ENCODE measurements around the gene TMEM181. TPM values are rescaled to one million over a fixed set of nuclear protein-coding genes. Genes with fewer than 3 reads are reported as not detected.

The TMEM181 gene
- total and polyA plus RNA-seq, 2 of the 13 experiments (the other 11 are each of a cell fraction or from before 2014, with no cell fraction given) = 59.1 to 108 TPM

- TF ChIP-seq ZFP37 (CRISPR knock-in tag; IDR thresholded peaks at IDR 0.05; ENCODE audit: borderline replicate concordance) = 0 out of 2 replicates have a peak, but pooled peaks have one; percentile 57
- peak; percentile 65; the same call in 1 of the 2 replicates for TF ChIP-seq ZNF746 (CRISPR knock-in tag; IDR thresholded peaks at IDR 0.05)
- 0 out of 2 replicates have a peak, but pooled peaks have one; percentile 36 for TF ChIP-seq PAXIP1 (CRISPR knock-in tag; conservative IDR thresholded peaks at IDR 0.05)
- TF ChIP-seq SMC3 (IDR thresholded peaks at IDR 0.05; ENCODE audit: low read length) = no peak
- TF ChIP-seq ONECUT2 (CRISPR knock-in tag; IDR thresholded peaks at IDR 0.05) = no peak
- peak; percentile 91 for TF ChIP-seq CREB1 (IDR thresholded peaks at IDR 0.05)
- TF ChIP-seq CREB1 (CRISPR knock-in tag; IDR thresholded peaks at IDR 0.05) = peak; percentile 72; the same call in 1 of the 2 replicates
- peak; percentile 51 to 57; a peak in 2 of 4 replicates for TF ChIP-seq MAFK (conservative IDR thresholded peaks at IDR 0.05 in 1 of 2, IDR thresholded peaks at IDR 0.05 in 1 of 2; ENCODE audit: low read length in 2 of 2)
- peak; percentile 76; the same call in 1 of the 2 replicates for TF ChIP-seq HMGXB3 (CRISPR knock-in tag; IDR thresholded peaks at IDR 0.05; ENCODE audit: borderline replicate concordance)
- TF ChIP-seq MEF2D (CRISPR knock-in tag; IDR thresholded peaks at IDR 0.05) = 0 out of 2 replicates have a peak, but pooled peaks have one; percentile 16
- no peak; the same call in 1 of the 2 replicates for TF ChIP-seq ZNF605 (CRISPR knock-in tag; IDR thresholded peaks at IDR 0.05)
- peak; percentile 44; the same call in 1 of the 2 replicates for TF ChIP-seq MED13 (CRISPR knock-in tag; IDR thresholded peaks at IDR 0.05)
- TF ChIP-seq RNF219 (CRISPR knock-in tag; IDR thresholded peaks at IDR 0.05) = no peak
- TF ChIP-seq ZNF616 (CRISPR knock-in tag; IDR thresholded peaks at IDR 0.05; ENCODE audit: low read depth) = peak; percentile 93
- TF ChIP-seq ZNF660 (CRISPR knock-in tag; IDR thresholded peaks at IDR 0.05; ENCODE audit: borderline replicate concordance, low read depth) = no peak
- no peak; the same call in 1 of the 2 replicates for TF ChIP-seq CHCHD3 (CRISPR knock-in tag; IDR thresholded peaks at IDR 0.05)
- peak; percentile 55 for TF ChIP-seq HNRNPLL (IDR thresholded peaks at IDR 0.05; ENCODE audit: low read depth, low read length, poor library complexity, severe bottlenecking)
Measured at GRCh38 chr6:158559895-158560835, at the start of gene TMEM181 (continued).

Measured in HepG2 (cell line).